Thyroid gland (tissue), 4 donors: ENCODE results near the gene FLRT2.

Source experiments
- POLR2A ChIP-seq, 2 donors: fragments of 450-650 bp; IDR thresholded peaks; one replicate each; pipeline ENCODE4 v1.6.1; 2017; ENCODE audit warnings: antibody characterized with exemption in 2 of 2, mild to moderate bottlenecking in 2 of 2, moderate library complexity in 1 of 2
- TF ChIP-seq, protein P1 (sequence below), 6 experiments: fragments of 200-600 bp in 3 of 6; fragments of 450-650 bp in 3 of 6; sonication (generic) in 3 of 6; IDR thresholded peaks; one replicate each; pipeline ENCODE4 v1.5.1; 2016 to 2019; ENCODE audit warnings: antibody characterized with exemption in 6 of 6, mild to moderate bottlenecking in 2 of 6, inconsistent platforms in 1 of 6, moderate library complexity in 1 of 6

DNA sequence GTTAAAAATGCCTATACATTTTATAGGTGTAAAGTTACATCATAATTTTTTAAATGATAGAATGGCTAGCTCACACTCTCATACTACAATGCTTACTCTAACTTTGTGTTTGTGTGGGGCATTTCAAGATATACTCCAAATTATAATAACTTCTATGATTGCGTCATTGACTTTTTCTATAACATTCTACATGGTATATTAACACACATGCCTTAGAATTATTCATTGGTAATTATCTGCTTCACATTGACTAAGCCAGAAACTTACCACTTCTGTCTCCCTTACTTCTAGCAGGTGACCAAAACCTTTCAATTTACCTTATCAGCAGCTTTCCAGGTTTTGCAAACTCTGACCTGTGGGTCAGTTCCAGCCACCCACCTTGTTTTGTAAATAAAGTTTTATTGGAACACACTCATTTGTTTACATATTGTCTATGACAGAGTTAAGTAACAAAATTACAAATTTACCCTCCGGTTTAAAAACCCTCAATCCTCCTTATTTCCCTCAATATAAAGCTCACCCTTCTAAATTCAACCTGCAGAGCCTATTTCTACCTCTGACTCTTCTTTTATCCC is 12.7 kb upstream of the FLRT2 start:
- TF ChIP-seq, protein P1, sequence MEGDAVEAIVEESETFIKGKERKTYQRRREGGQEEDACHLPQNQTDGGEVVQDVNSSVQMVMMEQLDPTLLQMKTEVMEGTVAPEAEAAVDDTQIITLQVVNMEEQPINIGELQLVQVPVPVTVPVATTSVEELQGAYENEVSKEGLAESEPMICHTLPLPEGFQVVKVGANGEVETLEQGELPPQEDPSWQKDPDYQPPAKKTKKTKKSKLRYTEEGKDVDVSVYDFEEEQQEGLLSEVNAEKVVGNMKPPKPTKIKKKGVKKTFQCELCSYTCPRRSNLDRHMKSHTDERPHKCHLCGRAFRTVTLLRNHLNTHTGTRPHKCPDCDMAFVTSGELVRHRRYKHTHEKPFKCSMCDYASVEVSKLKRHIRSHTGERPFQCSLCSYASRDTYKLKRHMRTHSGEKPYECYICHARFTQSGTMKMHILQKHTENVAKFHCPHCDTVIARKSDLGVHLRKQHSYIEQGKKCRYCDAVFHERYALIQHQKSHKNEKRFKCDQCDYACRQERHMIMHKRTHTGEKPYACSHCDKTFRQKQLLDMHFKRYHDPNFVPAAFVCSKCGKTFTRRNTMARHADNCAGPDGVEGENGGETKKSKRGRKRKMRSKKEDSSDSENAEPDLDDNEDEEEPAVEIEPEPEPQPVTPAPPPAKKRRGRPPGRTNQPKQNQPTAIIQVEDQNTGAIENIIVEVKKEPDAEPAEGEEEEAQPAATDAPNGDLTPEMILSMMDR (IDR thresholded peaks at IDR 0.05): no peak
- TF ChIP-seq POLR2A (IDR thresholded peaks at IDR 0.05): no peak
